HG02981 (cell line): Measurements from ENCODE around the gene ZNF536.

ENCODE experiments used
- ATAC-seq: cut with Tn5 transposase; IDR thresholded peaks from one replicate; pipeline ENCODE4 v1.9.1; 2021; ENCODE audit warnings: mild to moderate bottlenecking, moderate library complexity; ENCODE audit not compliant: unreplicated experiment

ZNF536 gene

GRCh38 chr19:30593975-30594745 lies 222.0 kb downstream of the ZNF536 start:
- ATAC-seq, result no peak

GRCh38 chr19:30596268-30596667 lies 224.1 kb downstream of the ZNF536 start:
- no peak for ATAC-seq

GRCh38 chr19:30596813-30597399 lies 224.7 kb downstream of the ZNF536 start:
- no peak for ATAC-seq

GRCh38 chr19:30598688-30599087 lies 226.5 kb downstream of the ZNF536 start:
- ATAC-seq, result no peak

GRCh38 chr19:30602661-30603350 lies 230.6 kb downstream of the ZNF536 start:
- no peak for ATAC-seq

- ATAC-seq, result no peak
These were observed 232.5 kb downstream of the ZNF536 start for GRCh38 chr19:30604657-30605056.

GRCh38 chr19:30605333-30605732 lies 233.1 kb downstream of the ZNF536 start:
- no peak for ATAC-seq

- no peak for ATAC-seq
These were observed 234.2 kb downstream of the ZNF536 start for GRCh38 chr19:30606114-30607050.
